ENCODE measurements around the gene DRGX. TPM values are rescaled to one million over a fixed set of nuclear protein-coding genes. Genes with fewer than 3 reads are reported as not detected.

Gene DRGX
- total and polyA plus RNA-seq, 10 of the 15 experiments (the other 5 are each of a cell fraction or from before 2014, with no cell fraction given) = not detected

DNA sequence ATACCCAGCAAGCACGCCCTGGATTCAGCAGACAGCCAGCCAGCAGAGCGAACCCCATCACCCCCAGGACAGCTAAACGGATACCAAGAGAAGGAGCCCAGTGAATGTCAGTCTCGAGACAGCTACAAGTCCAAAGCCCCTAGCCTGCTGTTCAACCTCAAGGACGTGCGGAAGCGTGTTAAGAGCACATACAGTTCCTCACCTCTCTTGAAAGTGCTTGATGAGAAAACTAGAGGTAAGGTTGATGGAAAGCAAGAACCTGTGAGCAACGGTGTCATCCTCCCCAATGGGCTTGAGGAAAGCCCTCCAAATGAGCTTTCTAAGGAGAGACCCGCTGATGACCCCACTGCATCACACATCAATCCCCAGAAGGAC lies 72.0 kb downstream of the DRGX start (continued):
- TF ChIP-seq, protein P1, sequence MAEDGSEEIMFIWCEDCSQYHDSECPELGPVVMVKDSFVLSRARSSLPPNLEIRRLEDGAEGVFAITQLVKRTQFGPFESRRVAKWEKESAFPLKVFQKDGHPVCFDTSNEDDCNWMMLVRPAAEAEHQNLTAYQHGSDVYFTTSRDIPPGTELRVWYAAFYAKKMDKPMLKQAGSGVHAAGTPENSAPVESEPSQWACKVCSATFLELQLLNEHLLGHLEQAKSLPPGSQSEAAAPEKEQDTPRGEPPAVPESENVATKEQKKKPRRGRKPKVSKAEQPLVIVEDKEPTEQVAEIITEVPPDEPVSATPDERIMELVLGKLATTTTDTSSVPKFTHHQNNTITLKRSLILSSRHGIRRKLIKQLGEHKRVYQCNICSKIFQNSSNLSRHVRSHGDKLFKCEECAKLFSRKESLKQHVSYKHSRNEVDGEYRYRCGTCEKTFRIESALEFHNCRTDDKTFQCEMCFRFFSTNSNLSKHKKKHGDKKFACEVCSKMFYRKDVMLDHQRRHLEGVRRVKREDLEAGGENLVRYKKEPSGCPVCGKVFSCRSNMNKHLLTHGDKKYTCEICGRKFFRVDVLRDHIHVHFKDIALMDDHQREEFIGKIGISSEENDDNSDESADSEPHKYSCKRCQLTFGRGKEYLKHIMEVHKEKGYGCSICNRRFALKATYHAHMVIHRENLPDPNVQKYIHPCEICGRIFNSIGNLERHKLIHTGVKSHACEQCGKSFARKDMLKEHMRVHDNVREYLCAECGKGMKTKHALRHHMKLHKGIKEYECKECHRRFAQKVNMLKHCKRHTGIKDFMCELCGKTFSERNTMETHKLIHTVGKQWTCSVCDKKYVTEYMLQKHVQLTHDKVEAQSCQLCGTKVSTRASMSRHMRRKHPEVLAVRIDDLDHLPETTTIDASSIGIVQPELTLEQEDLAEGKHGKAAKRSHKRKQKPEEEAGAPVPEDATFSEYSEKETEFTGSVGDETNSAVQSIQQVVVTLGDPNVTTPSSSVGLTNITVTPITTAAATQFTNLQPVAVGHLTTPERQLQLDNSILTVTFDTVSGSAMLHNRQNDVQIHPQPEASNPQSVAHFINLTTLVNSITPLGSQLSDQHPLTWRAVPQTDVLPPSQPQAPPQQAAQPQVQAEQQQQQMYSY (CRISPR knock-in tag; IDR thresholded peaks at IDR 0.05) = no peak
- TF ChIP-seq ZSCAN29 (IDR thresholded peaks at IDR 0.05) (no peak), ESRRA (IDR thresholded peaks at IDR 0.05; ENCODE audit: low read length) (no peak), MYB (IDR thresholded peaks at IDR 0.05; ENCODE audit: borderline replicate concordance, low read depth, low read length) (no peak), RAD51 (IDR thresholded peaks at IDR 0.05) (no peak), CHD4 (IDR thresholded peaks at IDR 0.05) (no peak), STAT3 (IDR thresholded peaks at IDR 0.05; ENCODE audit: low read depth, low read length) (no peak)

DNA sequence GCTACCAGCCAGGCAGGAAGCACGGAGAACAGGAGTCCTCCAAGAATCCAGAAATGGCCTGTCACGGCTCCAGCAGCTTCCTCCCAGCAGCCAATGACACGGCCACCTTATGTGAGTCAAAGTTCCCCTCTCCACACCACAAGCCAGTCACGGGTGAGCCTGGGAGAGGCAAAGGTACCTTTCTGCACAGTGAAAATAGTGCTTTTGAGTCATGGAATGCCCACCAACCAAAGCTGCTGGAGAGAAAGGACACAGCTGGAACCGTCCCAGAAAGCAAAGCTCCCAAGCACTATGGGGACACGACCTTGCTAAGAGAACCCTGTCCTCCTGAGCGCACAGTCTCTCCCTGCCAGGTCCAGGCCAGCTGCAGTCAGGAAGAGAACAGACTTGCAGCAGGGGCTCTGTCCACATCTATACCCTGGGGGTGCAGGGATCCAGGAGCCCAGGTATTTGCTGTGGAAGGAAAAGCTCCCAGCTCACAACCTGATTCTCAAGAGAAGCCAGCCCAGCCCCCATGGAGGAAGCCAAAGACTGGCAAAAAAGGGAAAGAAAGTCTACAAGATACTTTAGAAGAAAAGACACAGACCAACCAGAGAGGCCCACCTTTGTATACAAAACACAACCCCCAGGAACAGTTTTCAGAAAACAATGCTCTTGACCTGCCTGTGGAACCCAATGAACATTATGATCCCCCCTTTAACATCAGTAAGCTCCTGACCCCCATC lies 72.6 kb downstream of the DRGX start:
- CTCF ChIA-PET = no interaction called here
- H3K79me2 ChIP-seq (ENCODE audit: control insufficient read depth, insufficient read depth, low read length) = no peaks in the 10 kb centered on the region
- no peak overlapping the region for H3K4me3 ChIP-seq
- H3K4me1 ChIP-seq (ENCODE audit: control insufficient read depth, insufficient read depth, low read length) = no peaks in the 10 kb centered on the region
- DNase-seq (ENCODE audit: low read depth, low spot score) (no peak), ATAC-seq (no peak), FAIRE-seq (no peak)
- H3K27me3 ChIP-seq (replicated peaks in 1 of 2; ENCODE audit: control insufficient read depth in 2 of 2, insufficient read depth in 2 of 2, low read length in 1 of 2) = peaks cover 0 to 3% of the 10 kb centered on the region in 2 experiments; a peak in 2 of 4 replicates
- POLR2A ChIA-PET = no interaction called here
- no peak overlapping the region for H3K4me2 ChIP-seq (ENCODE audit: control insufficient read depth, insufficient read depth)
- 30% methylated on average over 7 of the region's 7 CpGs for WGBS (ENCODE audit: insufficient coverage, insufficient replicate concordance, low lambda C conversion rate, missing lambda C conversion rate)
- in situ Hi-C loops (cut with MboI) (no loop called here), intact Hi-C loops (cut with micrococcal nuclease; ENCODE audit: unreplicated experiment) (no loop called here)
- H2AFZ ChIP-seq (ENCODE audit: control insufficient read depth, low read depth, low read length) = no peak overlapping the region
- SMC1A ChIA-PET (ENCODE audit: uncharacterized antibody, unreplicated experiment) = interaction anchor here (1.4 to 1.8 kb wide), 2 partner anchors 8 to 84 kb away, joined by 3 to 4 read pairs; no protein-coding TSS in a partner anchor
- no peaks in the 10 kb centered on the region; the same call in 1 of the 2 replicates for H4K20me1 ChIP-seq (ENCODE audit: control insufficient read depth, insufficient read depth)
- BruUV-seq (replicated peaks) = no TSS peak
- H3K27ac ChIP-seq (ENCODE audit: control insufficient read depth, insufficient read depth) = no peak overlapping the region
- no peaks in the 10 kb centered on the region for H3K36me3 ChIP-seq (ENCODE audit: control insufficient read depth in 2 of 2, insufficient read depth in 2 of 2, low read length in 1 of 2)
- no peaks in the 10 kb centered on the region for H3K9me3 ChIP-seq (replicated peaks; ENCODE audit: control insufficient read depth, insufficient read depth, low read length)
- no peak overlapping the region for H3K9ac ChIP-seq (ENCODE audit: control insufficient read depth, insufficient read depth, low read length)
- RAD21 ChIA-PET (ENCODE audit: unreplicated experiment) = no interaction called here
- TF ChIP-seq HDAC2 (IDR thresholded peaks at IDR 0.05) = no peak
- TF ChIP-seq, protein P2, sequence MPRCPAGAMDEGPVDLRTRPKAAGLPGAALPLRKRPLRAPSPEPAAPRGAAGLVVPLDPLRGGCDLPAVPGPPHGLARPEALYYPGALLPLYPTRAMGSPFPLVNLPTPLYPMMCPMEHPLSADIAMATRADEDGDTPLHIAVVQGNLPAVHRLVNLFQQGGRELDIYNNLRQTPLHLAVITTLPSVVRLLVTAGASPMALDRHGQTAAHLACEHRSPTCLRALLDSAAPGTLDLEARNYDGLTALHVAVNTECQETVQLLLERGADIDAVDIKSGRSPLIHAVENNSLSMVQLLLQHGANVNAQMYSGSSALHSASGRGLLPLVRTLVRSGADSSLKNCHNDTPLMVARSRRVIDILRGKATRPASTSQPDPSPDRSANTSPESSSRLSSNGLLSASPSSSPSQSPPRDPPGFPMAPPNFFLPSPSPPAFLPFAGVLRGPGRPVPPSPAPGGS (IDR thresholded peaks at IDR 0.05; ENCODE audit: borderline replicate concordance, insufficient read depth, low read depth, low read length, poor library complexity, severe bottlenecking) = no peak
- TF ChIP-seq, protein P3, sequence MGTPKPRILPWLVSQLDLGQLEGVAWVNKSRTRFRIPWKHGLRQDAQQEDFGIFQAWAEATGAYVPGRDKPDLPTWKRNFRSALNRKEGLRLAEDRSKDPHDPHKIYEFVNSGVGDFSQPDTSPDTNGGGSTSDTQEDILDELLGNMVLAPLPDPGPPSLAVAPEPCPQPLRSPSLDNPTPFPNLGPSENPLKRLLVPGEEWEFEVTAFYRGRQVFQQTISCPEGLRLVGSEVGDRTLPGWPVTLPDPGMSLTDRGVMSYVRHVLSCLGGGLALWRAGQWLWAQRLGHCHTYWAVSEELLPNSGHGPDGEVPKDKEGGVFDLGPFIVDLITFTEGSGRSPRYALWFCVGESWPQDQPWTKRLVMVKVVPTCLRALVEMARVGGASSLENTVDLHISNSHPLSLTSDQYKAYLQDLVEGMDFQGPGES (IDR thresholded peaks at IDR 0.05) = no peak
- no peak for TF ChIP-seq E2F8 (IDR thresholded peaks at IDR 0.05; ENCODE audit: low read depth, partially characterized antibody)
- TF ChIP-seq NR2F1 (conservative IDR thresholded peaks at IDR 0.05) = no peak
- no peak for TF ChIP-seq ZNF622 (IDR thresholded peaks at IDR 0.05)
- no peak for TF ChIP-seq NFYA (IDR thresholded peaks at IDR 0.05; ENCODE audit: borderline replicate concordance, low read depth, low read length)
- TF ChIP-seq RAD51 (IDR thresholded peaks at IDR 0.05) = no peak

Measured in GM12878 (cell line).